Liver (tissue), 9 donors: ENCODE data around the gene TNFAIP1. TPM values are rescaled to one million over a fixed set of nuclear protein-coding genes. Genes with fewer than 3 reads are reported as not detected.

Source experiments
- DNase-seq: peaks from one replicate; pipeline ENCODE4 v3.0.0-alpha.2; 2017; ENCODE audit warnings: low spot score
- H3K27ac ChIP-seq, 2 donors: one replicate each; pipeline ENCODE4 v1.7.0; 2013; ENCODE audit warnings: inconsistent platforms in 2 of 2, low read length in 2 of 2, control low read depth in 1 of 2, low read depth in 1 of 2, mild to moderate bottlenecking in 1 of 2
- H3K27me3 ChIP-seq, 4 donors: one replicate each; pipeline versions ENCODE4 v1.6.1 to v1.7.0; 2013; ENCODE audit warnings: low read length in 3 of 4, inconsistent platforms in 1 of 4, mild to moderate bottlenecking in 1 of 4, moderate library complexity in 1 of 4; ENCODE audit not compliant: control insufficient read depth in 4 of 4, insufficient read depth in 4 of 4
- H3K36me3 ChIP-seq, 4 donors: one replicate each; pipeline versions ENCODE4 v1.6.1 to v1.7.0; 2013; ENCODE audit warnings: low read length in 3 of 4, mild to moderate bottlenecking in 3 of 4, low read depth in 1 of 4, moderate library complexity in 1 of 4; ENCODE audit not compliant: control insufficient read depth in 4 of 4, insufficient read depth in 3 of 4
- H3K4me1 ChIP-seq, 4 donors: one replicate each; pipeline versions ENCODE4 v1.6.1 to v1.7.0; 2013; ENCODE audit warnings: low read length in 3 of 4, mild to moderate bottlenecking in 3 of 4, moderate library complexity in 1 of 4; ENCODE audit not compliant: control insufficient read depth in 4 of 4, insufficient read depth in 4 of 4
- H3K4me3 ChIP-seq, 3 donors: one replicate each; pipeline versions ENCODE4 v1.6.1 to v1.7.0; 2013; ENCODE audit warnings: low read length in 3 of 3, control low read depth in 1 of 3, low read depth in 1 of 3, mild to moderate bottlenecking in 1 of 3
- H3K9ac ChIP-seq, 2 donors: one replicate each; pipeline ENCODE4 v1.7.0; 2013; ENCODE audit warnings: low read length in 2 of 2, mild to moderate bottlenecking in 2 of 2, moderate library complexity in 2 of 2, control low read depth in 1 of 2, low read depth in 1 of 2
- H3K9me3 ChIP-seq, 4 donors: one replicate each; pipeline versions ENCODE4 v1.6.1 to v1.7.0; 2013; ENCODE audit warnings: low read length in 3 of 4; ENCODE audit not compliant: control insufficient read depth in 4 of 4
- EGR1 ChIP-seq, 2 donors: IDR thresholded peaks; 2 replicates each; pipeline ENCODE4 v1.6.1; 2016 to 2018; ENCODE audit warnings: antibody characterized with exemption in 2 of 2, low read depth in 2 of 2
- FOXA1 ChIP-seq: IDR thresholded peaks from 2 replicates; pipeline ENCODE4 v1.6.1; 2016; ENCODE audit warnings: antibody characterized with exemption
- FOXA2 ChIP-seq: IDR thresholded peaks from 2 replicates; pipeline ENCODE4 v1.6.1; 2016; ENCODE audit warnings: antibody characterized with exemption
- GABPA ChIP-seq, 2 donors: IDR thresholded peaks in 1 of 2; conservative IDR thresholded peaks in 1 of 2; 2 replicates each; pipeline ENCODE4 v1.6.1; 2016; ENCODE audit warnings: antibody characterized with exemption in 2 of 2, mild to moderate bottlenecking in 1 of 2, moderate library complexity in 1 of 2
- HNF4G ChIP-seq: IDR thresholded peaks from 2 replicates; pipeline ENCODE4 v1.6.1; 2016; ENCODE audit warnings: antibody characterized with exemption
- RXRA ChIP-seq, 2 donors: IDR thresholded peaks; 2 replicates each; pipeline ENCODE4 v1.6.1; 2017 to 2018; ENCODE audit warnings: antibody characterized with exemption in 2 of 2, mild to moderate bottlenecking in 1 of 2
- SP1 ChIP-seq: IDR thresholded peaks from 2 replicates; pipeline ENCODE4 v1.6.1; 2018; ENCODE audit warnings: antibody characterized with exemption, mild to moderate bottlenecking
- TAF1 ChIP-seq: conservative IDR thresholded peaks from 2 replicates; pipeline ENCODE4 v1.6.1; 2016; ENCODE audit warnings: antibody characterized with exemption, mild to moderate bottlenecking
- YY1 ChIP-seq: IDR thresholded peaks from 2 replicates; pipeline ENCODE4 v1.6.1; 2016; ENCODE audit warnings: antibody characterized with exemption, mild to moderate bottlenecking
- WGBS: extraction: QIAGEN DNeasy Blood & Tissue Kit; methylation state at CpG from one replicate; pipeline ENCODE4 v1.1.7; 2013; 5-methylcytosine and 5-hydroxymethylcytosine counted together
- polyA plus RNA-seq, 2 donors: library from polyadenylated mRNA; stranded (reverse) in 1 of 2; unstranded in 1 of 2; fragments of 200-250 nt in 1 of 2; fragments of >200 nt in 1 of 2; fragmentation: Nextera tagmentation in 1 of 2; extraction: Ambion mirVana in 1 of 2; gene quantifications; one replicate each; pipeline versions ENCODE4 v1.2.1 to v1.2.3, GENCODE V29; 2013 to 2015
- total RNA-seq, 2 donors: library from RNA; depleted of rRNA; stranded (reverse); fragments of >200 nt; gene quantifications; one replicate each; pipeline ENCODE4 v1.2.3, GENCODE V29; 2014
- TF ChIP-seq, protein P1 (sequence below): IDR thresholded peaks from 2 replicates; pipeline ENCODE4 v1.6.1; 2016; ENCODE audit warnings: antibody characterized with exemption
- TF ChIP-seq, protein P2 (sequence below): IDR thresholded peaks from 2 replicates; pipeline ENCODE4 v1.6.1; 2016; ENCODE audit warnings: antibody characterized with exemption
- TF ChIP-seq, protein P3 (sequence below): fragments of 150-350 bp; IDR thresholded peaks from 2 replicates; pipeline ENCODE4 v1.5.1; 2017; ENCODE audit warnings: improper control_type of control experiment, low read depth, low read length; ENCODE audit not compliant: missing input control
- TF ChIP-seq, protein P4 (sequence below): IDR thresholded peaks from 2 replicates; pipeline ENCODE4 v1.6.1; 2016; ENCODE audit warnings: antibody characterized with exemption
- TF ChIP-seq, protein P5 (sequence below): IDR thresholded peaks from 2 replicates; pipeline ENCODE4 v1.6.1; 2016; ENCODE audit warnings: antibody characterized with exemption, mild to moderate bottlenecking
- donor health status: healthy.
- donor health status: healthy.
- donor health status: healthy.
- donor health status: healthy.
- donor health status: healthy.

The TNFAIP1 gene
- total and polyA plus RNA-seq, 4 donors: 11.7 to 31.7 (median 19.6) TPM

DNA sequence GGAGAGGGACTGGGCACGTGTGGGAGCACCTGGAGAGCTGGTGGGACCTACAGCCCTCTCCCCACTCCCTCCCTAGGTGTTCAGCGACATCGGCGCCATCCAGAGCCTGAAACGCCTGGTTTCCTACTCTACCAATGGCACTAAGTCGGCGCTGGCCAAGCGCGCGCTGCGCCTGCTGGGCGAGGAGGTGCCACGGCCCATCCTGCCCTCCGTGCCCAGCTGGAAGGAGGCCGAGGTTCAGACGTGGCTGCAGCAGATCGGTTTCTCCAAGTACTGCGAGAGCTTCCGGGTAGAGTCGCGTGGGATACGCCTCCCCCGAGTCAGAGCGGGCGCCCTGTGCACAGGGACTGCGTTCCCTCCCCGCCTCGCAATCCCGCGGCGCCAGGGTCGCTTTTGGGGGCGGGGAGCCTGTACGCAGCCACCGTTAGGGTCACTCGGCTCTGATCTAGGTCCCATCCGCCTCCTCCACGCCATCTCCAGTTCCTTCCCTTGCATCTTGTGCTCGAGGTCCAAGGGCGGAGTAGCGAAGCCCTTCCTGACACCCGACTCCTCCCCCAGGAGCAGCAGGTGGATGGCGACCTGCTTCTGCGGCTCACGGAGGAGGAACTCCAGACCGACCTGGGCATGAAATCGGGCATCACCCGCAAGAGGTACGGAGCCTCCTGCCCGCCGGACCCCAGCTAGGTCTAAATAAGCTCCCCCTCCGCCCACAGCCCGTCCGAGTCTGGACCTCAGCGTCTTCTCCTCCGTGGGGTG, 48.9 kb downstream of the TNFAIP1 start (continued):
- TF ChIP-seq TAF1: no peak
- TF ChIP-seq, protein P1, sequence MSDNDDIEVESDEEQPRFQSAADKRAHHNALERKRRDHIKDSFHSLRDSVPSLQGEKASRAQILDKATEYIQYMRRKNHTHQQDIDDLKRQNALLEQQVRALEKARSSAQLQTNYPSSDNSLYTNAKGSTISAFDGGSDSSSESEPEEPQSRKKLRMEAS: peak; percentile 17
- TF ChIP-seq, protein P2, sequence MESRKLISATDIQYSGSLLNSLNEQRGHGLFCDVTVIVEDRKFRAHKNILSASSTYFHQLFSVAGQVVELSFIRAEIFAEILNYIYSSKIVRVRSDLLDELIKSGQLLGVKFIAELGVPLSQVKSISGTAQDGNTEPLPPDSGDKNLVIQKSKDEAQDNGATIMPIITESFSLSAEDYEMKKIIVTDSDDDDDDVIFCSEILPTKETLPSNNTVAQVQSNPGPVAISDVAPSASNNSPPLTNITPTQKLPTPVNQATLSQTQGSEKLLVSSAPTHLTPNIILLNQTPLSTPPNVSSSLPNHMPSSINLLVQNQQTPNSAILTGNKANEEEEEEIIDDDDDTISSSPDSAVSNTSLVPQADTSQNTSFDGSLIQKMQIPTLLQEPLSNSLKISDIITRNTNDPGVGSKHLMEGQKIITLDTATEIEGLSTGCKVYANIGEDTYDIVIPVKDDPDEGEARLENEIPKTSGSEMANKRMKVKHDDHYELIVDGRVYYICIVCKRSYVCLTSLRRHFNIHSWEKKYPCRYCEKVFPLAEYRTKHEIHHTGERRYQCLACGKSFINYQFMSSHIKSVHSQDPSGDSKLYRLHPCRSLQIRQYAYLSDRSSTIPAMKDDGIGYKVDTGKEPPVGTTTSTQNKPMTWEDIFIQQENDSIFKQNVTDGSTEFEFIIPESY: no peak
- TF ChIP-seq RXRA (IDR thresholded peaks at IDR 0.05): peak in 1 of 2 donors; percentile 28

DNA sequence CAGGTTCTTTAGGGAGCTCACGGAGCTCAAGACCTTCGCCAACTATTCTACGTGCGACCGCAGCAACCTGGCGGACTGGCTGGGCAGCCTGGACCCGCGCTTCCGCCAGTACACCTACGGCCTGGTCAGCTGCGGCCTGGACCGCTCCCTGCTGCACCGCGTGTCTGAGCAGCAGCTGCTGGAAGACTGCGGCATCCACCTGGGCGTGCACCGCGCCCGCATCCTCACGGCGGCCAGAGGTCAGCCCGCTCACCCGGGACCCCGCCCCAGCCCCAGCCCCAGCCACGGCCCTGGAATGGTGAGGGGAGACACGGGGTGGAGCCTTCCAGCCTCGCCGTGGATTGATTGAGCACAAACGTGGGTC, 49.5 kb downstream of the TNFAIP1 start:
- TF ChIP-seq, protein P1: no peak
- TF ChIP-seq FOXA1 (no peak), FOXA2 (no peak), SP1 (no peak), TAF1 (no peak), HNF4G (no peak), GABPA (IDR thresholded peaks at IDR 0.05 in 1 of 2, conservative IDR thresholded peaks at IDR 0.05 in 1 of 2) (no peak), YY1 (no peak), EGR1 (IDR thresholded peaks at IDR 0.05; ENCODE audit: low read depth in 2 of 2) (no peak)
- TF ChIP-seq, protein P3, sequence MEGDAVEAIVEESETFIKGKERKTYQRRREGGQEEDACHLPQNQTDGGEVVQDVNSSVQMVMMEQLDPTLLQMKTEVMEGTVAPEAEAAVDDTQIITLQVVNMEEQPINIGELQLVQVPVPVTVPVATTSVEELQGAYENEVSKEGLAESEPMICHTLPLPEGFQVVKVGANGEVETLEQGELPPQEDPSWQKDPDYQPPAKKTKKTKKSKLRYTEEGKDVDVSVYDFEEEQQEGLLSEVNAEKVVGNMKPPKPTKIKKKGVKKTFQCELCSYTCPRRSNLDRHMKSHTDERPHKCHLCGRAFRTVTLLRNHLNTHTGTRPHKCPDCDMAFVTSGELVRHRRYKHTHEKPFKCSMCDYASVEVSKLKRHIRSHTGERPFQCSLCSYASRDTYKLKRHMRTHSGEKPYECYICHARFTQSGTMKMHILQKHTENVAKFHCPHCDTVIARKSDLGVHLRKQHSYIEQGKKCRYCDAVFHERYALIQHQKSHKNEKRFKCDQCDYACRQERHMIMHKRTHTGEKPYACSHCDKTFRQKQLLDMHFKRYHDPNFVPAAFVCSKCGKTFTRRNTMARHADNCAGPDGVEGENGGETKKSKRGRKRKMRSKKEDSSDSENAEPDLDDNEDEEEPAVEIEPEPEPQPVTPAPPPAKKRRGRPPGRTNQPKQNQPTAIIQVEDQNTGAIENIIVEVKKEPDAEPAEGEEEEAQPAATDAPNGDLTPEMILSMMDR: no peak
- TF ChIP-seq, protein P4, sequence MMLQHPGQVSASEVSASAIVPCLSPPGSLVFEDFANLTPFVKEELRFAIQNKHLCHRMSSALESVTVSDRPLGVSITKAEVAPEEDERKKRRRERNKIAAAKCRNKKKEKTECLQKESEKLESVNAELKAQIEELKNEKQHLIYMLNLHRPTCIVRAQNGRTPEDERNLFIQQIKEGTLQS: no peak
- TF ChIP-seq, protein P5, sequence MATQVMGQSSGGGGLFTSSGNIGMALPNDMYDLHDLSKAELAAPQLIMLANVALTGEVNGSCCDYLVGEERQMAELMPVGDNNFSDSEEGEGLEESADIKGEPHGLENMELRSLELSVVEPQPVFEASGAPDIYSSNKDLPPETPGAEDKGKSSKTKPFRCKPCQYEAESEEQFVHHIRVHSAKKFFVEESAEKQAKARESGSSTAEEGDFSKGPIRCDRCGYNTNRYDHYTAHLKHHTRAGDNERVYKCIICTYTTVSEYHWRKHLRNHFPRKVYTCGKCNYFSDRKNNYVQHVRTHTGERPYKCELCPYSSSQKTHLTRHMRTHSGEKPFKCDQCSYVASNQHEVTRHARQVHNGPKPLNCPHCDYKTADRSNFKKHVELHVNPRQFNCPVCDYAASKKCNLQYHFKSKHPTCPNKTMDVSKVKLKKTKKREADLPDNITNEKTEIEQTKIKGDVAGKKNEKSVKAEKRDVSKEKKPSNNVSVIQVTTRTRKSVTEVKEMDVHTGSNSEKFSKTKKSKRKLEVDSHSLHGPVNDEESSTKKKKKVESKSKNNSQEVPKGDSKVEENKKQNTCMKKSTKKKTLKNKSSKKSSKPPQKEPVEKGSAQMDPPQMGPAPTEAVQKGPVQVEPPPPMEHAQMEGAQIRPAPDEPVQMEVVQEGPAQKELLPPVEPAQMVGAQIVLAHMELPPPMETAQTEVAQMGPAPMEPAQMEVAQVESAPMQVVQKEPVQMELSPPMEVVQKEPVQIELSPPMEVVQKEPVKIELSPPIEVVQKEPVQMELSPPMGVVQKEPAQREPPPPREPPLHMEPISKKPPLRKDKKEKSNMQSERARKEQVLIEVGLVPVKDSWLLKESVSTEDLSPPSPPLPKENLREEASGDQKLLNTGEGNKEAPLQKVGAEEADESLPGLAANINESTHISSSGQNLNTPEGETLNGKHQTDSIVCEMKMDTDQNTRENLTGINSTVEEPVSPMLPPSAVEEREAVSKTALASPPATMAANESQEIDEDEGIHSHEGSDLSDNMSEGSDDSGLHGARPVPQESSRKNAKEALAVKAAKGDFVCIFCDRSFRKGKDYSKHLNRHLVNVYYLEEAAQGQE: no peak
- peaks cover 0 to 10% (median 3%) of the 10 kb centered on the region in 4 donors for H3K36me3 ChIP-seq
- peak overlapping the region in 2 of 3 donors; percentile 60 to 72 for H3K4me3 ChIP-seq
- no peak overlapping the region for H3K27ac ChIP-seq
- no peak overlapping the region for H3K9ac ChIP-seq
- WGBS: 39% methylated on average over 29 of the region's 29 CpGs
- no peak for DNase-seq
- peaks cover 0 to 21% (median 11%) of the 10 kb centered on the region in 4 donors for H3K4me1 ChIP-seq
- no peaks in the 10 kb centered on the region for H3K27me3 ChIP-seq
- H3K9me3 ChIP-seq: no peaks in the 10 kb centered on the region
